GM12872 (cell line): ENCODE data around the gene MYH10.

Experiments used
- TF ChIP-seq, protein P1 (sequence below): IDR thresholded peaks from 3 replicates; pipeline ENCODE4 v1.5.1; 2011; ENCODE audit warnings: low read depth, mild to moderate bottlenecking, low read length, moderate library complexity; ENCODE audit not compliant: insufficient read depth

Gene MYH10

DNA sequence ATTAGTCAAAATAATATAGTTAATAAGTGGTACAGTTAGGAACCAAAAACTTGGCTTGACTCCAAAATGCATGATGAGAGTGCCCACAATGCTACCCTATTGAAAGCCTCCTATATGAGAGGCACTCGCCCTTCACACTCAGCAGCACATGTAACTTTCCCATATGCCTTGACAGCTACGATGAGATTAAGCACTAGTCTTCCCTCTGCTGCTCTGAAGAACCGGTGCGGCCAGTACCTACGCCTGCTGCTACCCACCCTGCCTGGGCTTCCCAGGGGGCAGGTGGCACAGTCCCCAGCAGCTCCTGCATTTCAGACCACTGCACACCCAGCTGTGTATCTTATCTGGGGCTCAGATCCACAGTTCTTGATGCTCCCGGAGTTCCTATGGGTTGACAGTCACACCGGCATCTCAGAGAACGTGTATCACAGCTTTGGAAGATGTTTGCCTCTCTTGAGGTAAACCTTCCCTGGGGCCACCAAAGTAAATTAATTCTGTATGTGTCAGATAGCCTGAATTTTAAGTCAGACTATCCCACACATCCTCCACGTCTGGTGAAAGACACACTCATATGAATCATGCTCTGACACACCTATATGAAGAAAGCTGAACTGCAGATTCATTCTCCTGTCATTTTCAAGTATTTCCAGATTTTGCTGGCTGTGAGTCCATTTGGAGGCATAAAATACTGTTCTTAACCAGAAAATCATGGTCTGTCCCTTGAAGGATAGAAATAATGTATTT is 77.8 kb downstream of the MYH10 start:
- TF ChIP-seq, protein P1, sequence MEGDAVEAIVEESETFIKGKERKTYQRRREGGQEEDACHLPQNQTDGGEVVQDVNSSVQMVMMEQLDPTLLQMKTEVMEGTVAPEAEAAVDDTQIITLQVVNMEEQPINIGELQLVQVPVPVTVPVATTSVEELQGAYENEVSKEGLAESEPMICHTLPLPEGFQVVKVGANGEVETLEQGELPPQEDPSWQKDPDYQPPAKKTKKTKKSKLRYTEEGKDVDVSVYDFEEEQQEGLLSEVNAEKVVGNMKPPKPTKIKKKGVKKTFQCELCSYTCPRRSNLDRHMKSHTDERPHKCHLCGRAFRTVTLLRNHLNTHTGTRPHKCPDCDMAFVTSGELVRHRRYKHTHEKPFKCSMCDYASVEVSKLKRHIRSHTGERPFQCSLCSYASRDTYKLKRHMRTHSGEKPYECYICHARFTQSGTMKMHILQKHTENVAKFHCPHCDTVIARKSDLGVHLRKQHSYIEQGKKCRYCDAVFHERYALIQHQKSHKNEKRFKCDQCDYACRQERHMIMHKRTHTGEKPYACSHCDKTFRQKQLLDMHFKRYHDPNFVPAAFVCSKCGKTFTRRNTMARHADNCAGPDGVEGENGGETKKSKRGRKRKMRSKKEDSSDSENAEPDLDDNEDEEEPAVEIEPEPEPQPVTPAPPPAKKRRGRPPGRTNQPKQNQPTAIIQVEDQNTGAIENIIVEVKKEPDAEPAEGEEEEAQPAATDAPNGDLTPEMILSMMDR = no peak

DNA sequence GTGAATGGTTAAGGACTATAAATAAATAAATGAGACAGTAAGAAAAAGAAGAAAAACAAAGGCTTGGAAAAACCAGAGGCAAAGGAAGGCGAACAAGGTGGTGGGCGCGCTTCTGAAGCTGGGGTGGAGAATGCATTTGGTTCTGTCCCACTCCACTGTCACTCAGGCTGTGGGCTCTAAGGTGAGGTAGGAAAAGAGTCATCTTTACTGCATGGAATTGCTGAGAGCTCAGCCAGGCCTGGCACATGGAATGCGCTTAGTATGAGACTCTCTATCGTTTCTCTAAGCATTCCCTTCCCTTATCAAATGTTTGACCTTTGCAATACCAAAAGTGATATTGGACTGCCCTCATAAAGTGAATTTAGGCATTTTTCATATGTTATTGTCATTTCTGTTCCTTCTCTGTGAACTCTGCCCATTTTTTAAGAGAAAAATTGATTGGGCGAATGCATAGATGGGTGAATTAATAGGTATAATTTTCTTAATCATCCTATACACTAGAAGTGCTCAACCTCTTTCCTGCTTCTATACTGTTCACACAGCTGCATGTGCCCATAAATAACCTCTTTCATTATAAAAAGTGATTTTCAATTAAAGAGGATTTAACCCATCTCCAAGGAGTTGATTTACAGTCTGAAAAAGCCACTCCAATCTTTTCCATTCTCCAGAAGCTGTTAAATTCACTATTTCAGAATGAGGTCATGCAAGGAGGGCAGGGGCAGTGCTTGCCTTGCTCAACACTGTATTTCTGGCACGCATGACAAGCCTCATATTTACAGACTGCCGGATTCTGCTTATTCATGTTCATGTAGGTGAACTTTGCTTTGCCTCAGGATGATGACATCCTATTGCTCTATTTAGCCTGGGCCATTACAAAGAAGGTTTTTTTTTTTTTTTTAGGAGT is 87.7 kb downstream of the MYH10 start:
- TF ChIP-seq, protein P1 = no peak

DNA sequence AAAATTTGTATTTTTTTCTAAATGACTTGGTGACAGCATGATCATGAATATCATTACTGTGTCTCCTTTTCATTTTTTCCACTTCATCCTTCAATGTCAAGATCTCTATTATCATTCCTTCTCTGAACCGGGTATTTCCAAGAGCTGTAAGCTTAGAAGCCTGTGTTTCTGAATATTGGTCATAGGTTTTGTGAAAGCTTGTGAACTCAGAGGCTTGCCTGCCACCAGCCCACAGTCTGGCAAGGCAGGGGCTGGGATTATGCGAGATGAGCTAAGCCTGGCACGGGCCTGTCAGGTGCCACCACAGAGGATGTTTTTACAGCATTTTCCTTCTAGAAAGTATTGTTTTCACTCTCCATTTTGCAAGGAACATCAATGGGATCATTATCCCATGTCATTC is 92.8 kb downstream of the MYH10 start:
- TF ChIP-seq, protein P1 = no peak

DNA sequence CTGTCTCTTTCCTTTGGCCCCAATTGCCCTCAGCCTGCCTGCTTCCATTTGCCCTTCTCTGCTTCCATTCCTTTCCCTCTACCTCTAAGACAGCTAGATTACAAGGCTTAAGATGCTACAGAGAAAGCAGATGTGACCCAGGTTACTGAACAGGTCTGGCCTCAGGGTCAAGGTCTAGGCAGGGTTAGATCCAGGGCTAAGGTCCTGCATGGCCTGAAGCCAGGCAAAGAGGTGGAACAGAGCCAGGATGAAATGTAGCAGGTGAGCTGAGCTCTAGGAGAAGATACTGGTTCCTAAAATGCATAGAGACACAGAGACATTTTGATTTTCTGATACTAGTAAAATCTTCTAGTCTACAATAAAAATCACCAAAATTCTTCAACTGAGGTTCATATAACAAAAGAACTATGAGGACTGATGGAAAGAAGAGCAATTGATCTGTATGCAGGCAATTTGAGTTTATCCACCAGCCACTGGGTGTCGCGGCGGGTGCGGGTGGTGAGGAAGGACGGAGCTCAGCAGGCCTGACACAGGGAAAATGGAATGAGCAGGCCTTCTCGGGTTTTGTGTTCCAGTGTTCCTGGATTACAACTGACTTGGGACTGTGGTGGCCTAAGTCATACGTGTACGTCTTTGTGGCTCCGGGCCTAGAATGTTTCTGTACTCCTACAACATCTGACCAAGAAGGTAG is 95.9 kb downstream of the MYH10 start:
- TF ChIP-seq, protein P1 = no peak

DNA sequence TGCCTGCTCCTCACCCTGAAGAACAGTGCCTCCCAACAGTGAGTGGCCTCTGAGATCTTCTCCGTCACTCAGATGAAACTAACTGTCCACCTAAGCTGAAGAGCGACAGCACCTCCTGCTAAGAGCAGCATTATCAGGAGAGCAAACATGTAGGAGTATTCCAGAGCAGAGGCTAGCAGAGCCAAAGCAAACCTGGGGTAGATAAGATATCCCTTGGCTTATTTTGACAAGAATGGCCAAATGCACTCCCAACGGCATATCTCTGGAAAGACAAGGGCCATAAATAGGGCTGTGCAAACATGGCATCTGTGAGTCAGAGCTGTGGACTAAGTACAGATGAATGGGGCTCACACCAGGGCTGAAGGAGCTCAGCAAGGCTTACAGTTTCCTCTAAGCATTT is 98.5 kb downstream of the MYH10 start:
- TF ChIP-seq, protein P1 = no peak

DNA sequence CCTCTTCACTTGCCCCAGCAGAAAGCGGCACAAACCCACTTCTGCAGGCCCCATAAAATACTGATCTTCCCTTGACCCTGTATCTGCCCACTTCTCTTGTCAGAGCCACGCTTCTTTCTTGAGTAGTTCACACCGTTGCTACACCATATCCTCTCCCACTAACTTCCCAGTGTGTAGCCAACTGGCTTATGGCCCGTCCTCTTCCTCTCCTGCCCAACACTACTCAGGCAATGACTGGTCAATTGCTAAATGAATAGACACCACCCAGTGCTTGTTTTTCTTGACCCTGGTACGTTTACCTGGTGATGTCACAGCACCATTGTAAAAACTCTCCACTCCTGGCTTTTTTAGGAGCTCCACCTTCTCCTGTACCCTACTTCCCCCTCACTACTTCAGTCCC is 107.9 kb downstream of the MYH10 start:
- TF ChIP-seq, protein P1 = no peak

DNA sequence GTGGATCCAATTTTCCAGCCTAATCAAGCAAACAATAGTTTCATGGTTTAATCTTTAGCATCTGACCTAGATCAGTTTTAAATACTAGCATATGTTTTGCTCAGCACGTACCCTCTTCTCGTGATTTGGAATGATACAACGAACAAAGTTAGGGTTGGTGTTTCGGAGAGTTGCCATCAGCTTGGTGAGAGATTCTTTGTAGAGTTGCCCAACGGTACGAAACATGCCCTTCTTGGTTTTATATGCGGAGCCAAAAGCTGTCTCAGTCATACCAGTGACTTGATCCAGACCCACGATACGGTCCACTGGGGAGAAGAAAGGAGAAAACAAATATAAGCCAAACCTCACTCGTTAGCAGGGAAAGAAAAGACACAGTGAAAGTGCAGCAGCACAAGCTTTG is 109.5 kb downstream of the MYH10 start:
- TF ChIP-seq, protein P1 = no peak
